Hematopoietic multipotent progenitor cell treated with erythropoietin and hydrocortisone succinate and interleukin-3 and kit ligand, for 17 days (in vitro differentiated cells): Measurements from ENCODE around the gene CELA2B.
"Not testable (repeated sequence)": the region's sequence is repeated elsewhere in the genome, so short reads cannot be mapped to it uniquely, and the experiment has no call there.

Experiments
- DNase-seq: peaks from one replicate; pipeline ENCODE4 v3.0.0-alpha.2; 2015; ENCODE audit warnings: low spot score

CELA2B gene

DNA sequence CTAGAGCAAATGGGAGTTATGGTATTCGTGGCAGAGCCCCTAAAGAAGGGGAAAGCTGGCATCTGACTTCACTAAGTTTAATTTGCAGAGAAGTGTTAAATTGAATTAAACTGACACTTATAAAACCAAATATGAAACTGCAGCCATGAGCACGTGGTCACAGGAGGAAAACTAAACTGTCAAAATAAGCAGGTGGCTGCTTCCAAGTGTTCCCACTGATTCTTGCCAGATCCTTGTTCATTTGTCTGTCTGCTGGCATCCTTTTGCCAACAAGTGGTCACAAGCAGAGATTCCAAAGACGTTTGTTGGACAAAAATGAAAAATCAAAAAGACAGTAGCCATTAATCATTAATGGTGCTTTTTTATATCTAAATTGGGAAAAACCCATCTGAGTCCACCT, 6.5 kb upstream of the CELA2B start:
- DNase-seq, result no peak

- DNase-seq, result not testable (repeated sequence)
These were observed 6.0 kb upstream of the CELA2B start for GRCh38 chr1:15469821-15470448.

GRCh38 chr1:15471067-15471466, 4.8 kb upstream of the CELA2B start:
- DNase-seq, result not testable (repeated sequence)

- not testable (repeated sequence) for DNase-seq
These were observed 4.2 kb upstream of the CELA2B start for GRCh38 chr1:15471723-15472122.

DNA sequence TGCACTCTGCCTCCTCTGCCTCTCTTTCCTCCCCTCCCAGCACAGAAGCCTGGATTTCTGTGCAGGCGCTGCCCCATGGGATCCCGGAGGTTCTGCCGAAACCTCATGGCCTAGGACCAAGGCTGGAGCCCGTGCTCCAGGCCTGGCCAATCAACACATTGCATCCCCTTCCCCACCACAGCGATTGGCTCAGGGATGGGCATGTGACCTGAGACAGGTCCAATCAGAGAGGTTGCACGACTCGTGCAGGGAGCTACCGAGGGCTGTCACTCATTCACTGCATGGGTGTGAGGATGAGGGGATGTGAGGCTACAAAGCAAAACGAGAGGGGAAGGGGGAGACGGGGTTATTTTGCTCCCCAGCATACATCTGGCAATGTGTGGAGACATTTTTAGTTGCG, 3.3 kb upstream of the CELA2B start:
- no peak for DNase-seq

DNA sequence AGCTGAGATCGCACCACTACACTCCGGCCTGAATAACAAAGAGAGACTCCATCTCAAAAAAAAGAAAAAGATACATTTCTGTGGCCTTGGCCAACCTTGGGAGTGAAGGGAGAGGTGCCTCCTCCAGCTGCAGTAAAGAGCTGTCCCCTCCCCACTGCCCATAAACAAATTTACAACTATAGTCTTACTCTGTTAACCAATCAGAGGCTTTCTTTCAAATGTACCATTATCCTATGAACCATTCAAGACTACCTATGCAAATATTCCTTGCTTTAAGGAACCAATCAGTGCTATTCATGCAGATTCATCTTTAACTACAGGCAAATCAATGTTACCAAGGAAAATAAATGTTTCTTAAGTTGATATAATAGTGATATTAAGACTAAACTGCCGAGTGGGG, 1.0 kb downstream of the CELA2B start:
- no peak for DNase-seq

DNA sequence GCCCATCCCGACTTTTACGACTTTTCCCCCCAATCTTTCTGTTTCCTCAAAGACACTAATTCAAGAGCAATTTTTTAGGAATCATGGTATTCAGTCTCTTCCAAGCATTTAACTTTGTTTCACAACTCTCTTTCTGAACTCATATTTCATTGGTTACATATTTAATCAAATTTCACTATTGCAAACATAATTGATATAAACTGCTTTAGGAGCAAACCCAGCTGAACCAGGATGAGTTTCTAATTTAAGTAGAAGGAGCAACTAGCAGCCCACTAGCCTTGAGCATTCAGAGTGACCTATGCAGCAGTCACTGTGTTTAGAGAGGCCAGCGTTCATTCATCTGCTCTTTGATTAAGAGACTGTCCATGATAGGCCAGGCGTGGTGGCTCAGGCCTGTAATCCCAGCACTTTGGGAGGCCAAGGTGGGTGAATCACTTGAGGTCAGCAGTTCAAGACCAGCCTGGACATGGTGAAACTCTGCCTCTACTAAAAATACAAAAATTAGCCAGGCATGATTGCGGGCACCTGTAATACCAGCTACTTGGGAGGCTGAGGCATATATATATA, 1.8 kb downstream of the CELA2B start:
- DNase-seq, result no peak

DNA sequence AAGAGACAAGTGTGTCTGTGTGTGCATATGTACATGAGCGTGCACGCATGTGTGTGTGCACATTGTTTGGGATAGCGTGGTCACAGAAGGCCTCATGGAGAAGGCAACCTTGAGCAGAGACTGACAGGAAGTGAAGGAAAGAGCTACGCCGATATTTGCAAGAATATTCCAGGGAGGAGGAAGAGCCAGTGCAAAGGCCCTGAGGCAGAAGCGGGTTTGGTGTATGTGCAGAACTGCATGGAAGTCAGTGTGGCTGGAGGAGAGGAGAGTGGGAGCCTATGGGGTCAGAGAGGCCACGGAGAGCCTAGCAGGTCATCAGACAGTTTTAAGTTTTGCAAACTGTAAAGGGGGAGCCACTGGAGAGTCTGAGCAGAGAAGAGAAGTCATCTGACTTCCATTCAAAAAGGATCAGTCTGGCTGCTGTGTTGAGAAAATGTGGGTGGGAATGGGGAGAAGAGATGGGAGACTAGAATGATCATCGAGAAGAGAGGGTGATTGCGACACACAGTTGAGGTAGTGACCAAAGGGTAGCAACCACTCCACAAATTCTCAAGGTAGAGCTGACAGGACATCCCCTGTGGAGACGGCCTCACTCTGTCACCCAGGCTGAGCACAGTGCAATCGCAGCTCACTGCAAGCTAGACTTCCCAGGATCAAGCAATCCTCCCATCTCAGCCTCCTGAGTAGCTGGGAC, 3.9 kb downstream of the CELA2B start:
- DNase-seq, result no peak

DNA sequence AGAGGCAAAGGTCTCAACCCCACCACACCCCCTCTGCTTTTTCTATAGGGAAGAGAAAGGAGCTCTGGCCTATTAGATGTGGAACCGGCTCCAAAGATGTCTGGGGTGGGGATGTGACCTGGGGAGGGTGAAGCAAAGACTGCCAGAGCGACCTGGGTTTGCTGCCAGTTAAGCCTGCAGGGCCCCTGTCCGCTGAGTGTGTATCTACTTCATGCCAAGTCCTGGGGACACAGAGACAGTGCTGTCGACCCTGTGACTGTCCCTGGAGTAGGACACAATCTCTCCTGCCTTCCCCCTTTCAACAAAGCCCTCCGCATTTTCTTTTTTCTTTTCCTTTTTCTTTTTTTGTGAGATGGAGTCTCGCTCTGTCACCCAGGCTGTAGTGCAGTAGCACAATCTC, 6.6 kb downstream of the CELA2B start:
- DNase-seq, result not testable (repeated sequence)

GRCh38 chr1:15482983-15483543, 7.2 kb downstream of the CELA2B start:
- not testable (repeated sequence) for DNase-seq

- no peak for DNase-seq
These were observed 8.1 kb downstream of the CELA2B start for GRCh38 chr1:15483971-15484370.

GRCh38 chr1:15484443-15484842, 8.5 kb downstream of the CELA2B start:
- DNase-seq, result not testable (repeated sequence)

- DNase-seq, result no peak
These were observed 9.7 kb downstream of the CELA2B start for GRCh38 chr1:15485636-15486035.

- not testable (repeated sequence) for DNase-seq
These were observed 11.1 kb downstream of the CELA2B start for GRCh38 chr1:15486844-15487610.

- no peak for DNase-seq
These were observed 12.5 kb downstream of the CELA2B start for GRCh38 chr1:15488371-15488770.

GRCh38 chr1:15489052-15489736, 13.3 kb downstream of the CELA2B start:
- no peak for DNase-seq

DNA sequence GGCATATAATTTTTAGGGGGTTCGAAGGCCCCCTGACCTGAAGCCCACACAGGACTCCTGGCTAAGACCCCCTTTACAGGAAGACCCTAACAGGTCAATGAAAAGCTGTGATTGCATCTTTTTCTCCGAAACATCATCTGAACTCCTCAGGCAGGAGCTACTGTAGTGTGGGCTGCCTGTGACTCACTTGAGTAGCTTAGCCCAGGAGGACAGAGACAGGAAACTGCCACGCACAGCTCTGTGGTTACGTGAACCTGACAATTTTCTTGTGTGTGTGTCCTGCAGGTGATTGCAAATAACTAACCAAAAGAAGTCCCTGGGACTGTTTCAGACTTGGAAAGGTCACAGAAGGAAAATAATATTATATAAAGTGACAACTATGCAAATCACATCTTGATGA, 15.1 kb downstream of the CELA2B start:
- DNase-seq, result not testable (repeated sequence)

GRCh38 chr1:15492596-15492995, 16.7 kb downstream of the CELA2B start:
- no peak for DNase-seq

- no peak for DNase-seq
These were observed 18.0 kb downstream of the CELA2B start for GRCh38 chr1:15493869-15494390.

GRCh38 chr1:15500184-15501178, 24.6 kb downstream of the CELA2B start:
- no peak for DNase-seq
